Activated B cell treated with CpG ODN at 0.5 μM for 24 hours (primary cell): ENCODE data around the gene RASSF9. TPM values are rescaled to one million over a fixed set of nuclear protein-coding genes. Genes with fewer than 3 reads are reported as not detected.

Experiments
- ATAC-seq: fragments of 200-7000 bp; cut with Tn5 transposase; one replicate; pipeline ENCODE4 v1.10.0; 2021; ENCODE audit warnings: low read depth, mild to moderate bottlenecking, moderate library complexity
- CTCF ChIA-PET: fragments of 350-600 bp; sonication (Branson Sonifier 250); formaldehyde crosslinking; loops from one replicate; lab custom pipeline; 2021; ENCODE audit warnings: antibody characterized with exemption; lab: Charles Lee
- POLR2A ChIA-PET: fragments of 350-600 bp; sonication (Branson Sonifier 250); formaldehyde crosslinking; loops from one replicate; lab custom pipeline; 2021; ENCODE audit warnings: antibody characterized with exemption; lab: Charles Lee
- DNase-seq: peaks from one replicate; pipeline ENCODE4 v3.0.0; 2022
- H3K27ac Mint-ChIP-seq: one replicate; pipeline ENCODE4 v1.8.0; 2020; ENCODE audit warnings: mixed read lengths
- H3K27me3 Mint-ChIP-seq: one replicate; pipeline ENCODE4 v1.8.0; 2021; ENCODE audit warnings: mixed read lengths
- H3K36me3 Mint-ChIP-seq: one replicate; pipeline ENCODE4 v1.8.0; 2021; ENCODE audit warnings: low read depth, mixed read lengths
- H3K4me1 Mint-ChIP-seq: one replicate; pipeline ENCODE4 v1.8.0; 2021; ENCODE audit warnings: mixed read lengths
- H3K4me3 Mint-ChIP-seq: one replicate; pipeline ENCODE4 v1.8.0; 2020; ENCODE audit warnings: mild to moderate bottlenecking, mixed read lengths
- H3K9me3 Mint-ChIP-seq: one replicate; pipeline ENCODE4 v1.8.0; 2020; ENCODE audit warnings: mixed read lengths
- intact Hi-C: fragments of 100-400 bp; cut with micrococcal nuclease; formaldehyde crosslinking; loops from one replicate; pipeline ENCODE4 v1.15.1; 2024
- total RNA-seq: library from RNA; stranded (reverse); gene quantifications from 2 replicates; pipeline ENCODE4 v1.2.3, GENCODE V29; 2022
- TF ChIP-seq, protein P1 (sequence below): fragments of 200-600 bp; IDR thresholded peaks from one replicate; pipeline ENCODE4 v1.8.0; 2022; ENCODE audit warnings: antibody characterized with exemption, mild to moderate bottlenecking

RASSF9 gene
- total RNA-seq, 1 donor from 2014 or later, result not detected

DNA sequence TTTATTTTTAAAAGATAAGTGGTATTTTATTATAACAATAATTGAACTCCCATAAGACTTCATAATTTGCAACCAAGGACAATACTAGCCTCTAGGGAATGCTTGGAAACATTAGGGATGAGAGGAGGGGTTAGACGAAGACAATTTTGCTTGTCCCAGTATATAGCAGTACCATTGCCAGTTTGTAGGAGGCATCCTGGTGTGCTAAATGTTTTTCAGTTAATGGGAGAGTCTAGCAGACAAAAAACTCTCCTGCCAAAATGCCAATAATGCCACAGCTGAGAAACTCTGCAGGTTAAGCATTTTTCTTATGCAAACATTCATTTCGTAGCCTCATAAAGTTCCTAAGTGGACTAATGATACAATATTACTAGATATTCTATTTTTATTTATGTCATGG, 38.1 kb downstream of the RASSF9 start:
- ChIA-PET CTCF (no interaction called here), POLR2A (no interaction called here)
- H3K36me3 Mint-ChIP-seq, result no peaks in the 10 kb centered on the region
- TF ChIP-seq, protein P1, sequence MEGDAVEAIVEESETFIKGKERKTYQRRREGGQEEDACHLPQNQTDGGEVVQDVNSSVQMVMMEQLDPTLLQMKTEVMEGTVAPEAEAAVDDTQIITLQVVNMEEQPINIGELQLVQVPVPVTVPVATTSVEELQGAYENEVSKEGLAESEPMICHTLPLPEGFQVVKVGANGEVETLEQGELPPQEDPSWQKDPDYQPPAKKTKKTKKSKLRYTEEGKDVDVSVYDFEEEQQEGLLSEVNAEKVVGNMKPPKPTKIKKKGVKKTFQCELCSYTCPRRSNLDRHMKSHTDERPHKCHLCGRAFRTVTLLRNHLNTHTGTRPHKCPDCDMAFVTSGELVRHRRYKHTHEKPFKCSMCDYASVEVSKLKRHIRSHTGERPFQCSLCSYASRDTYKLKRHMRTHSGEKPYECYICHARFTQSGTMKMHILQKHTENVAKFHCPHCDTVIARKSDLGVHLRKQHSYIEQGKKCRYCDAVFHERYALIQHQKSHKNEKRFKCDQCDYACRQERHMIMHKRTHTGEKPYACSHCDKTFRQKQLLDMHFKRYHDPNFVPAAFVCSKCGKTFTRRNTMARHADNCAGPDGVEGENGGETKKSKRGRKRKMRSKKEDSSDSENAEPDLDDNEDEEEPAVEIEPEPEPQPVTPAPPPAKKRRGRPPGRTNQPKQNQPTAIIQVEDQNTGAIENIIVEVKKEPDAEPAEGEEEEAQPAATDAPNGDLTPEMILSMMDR, result no peak
- ATAC-seq (no peak), DNase-seq (no peak)
- no peaks in the 10 kb centered on the region for H3K4me1 Mint-ChIP-seq
- intact Hi-C loops, result no loop called here
- no peaks in the 10 kb centered on the region for H3K27me3 Mint-ChIP-seq
- H3K9me3 Mint-ChIP-seq, result no peaks in the 10 kb centered on the region
- no peak overlapping the region for H3K4me3 Mint-ChIP-seq
- H3K27ac Mint-ChIP-seq, result no peak overlapping the region

DNA sequence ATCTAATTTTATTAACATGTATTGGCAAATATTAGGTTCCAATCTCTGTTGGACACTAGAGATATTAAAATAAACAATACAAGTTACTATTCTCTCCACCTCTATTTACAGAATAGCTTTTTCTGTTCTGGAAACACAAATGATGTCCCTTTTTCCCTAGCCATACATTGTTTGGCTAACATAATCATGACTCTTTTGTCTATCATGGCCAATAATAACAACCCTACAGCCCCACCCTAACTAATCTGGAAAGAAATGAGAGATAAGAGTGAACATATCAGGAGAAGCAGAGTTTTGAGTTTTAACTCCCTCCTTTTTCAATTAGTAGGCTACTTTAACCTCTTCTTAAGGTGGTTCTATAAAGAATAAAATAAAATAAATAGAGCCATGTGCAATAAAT, 40.2 kb downstream of the RASSF9 start:
- no peaks in the 10 kb centered on the region for H3K36me3 Mint-ChIP-seq
- CTCF ChIA-PET, result no interaction called here
- no peaks in the 10 kb centered on the region for H3K27me3 Mint-ChIP-seq
- TF ChIP-seq, protein P1, result no peak
- no peak overlapping the region for H3K4me3 Mint-ChIP-seq
- no peaks in the 10 kb centered on the region for H3K9me3 Mint-ChIP-seq
- intact Hi-C loops, result no loop called here
- POLR2A ChIA-PET, result no interaction called here
- no peaks in the 10 kb centered on the region for H3K4me1 Mint-ChIP-seq
- no peak overlapping the region for H3K27ac Mint-ChIP-seq
- ATAC-seq, result no peak
- no peak for DNase-seq

DNA sequence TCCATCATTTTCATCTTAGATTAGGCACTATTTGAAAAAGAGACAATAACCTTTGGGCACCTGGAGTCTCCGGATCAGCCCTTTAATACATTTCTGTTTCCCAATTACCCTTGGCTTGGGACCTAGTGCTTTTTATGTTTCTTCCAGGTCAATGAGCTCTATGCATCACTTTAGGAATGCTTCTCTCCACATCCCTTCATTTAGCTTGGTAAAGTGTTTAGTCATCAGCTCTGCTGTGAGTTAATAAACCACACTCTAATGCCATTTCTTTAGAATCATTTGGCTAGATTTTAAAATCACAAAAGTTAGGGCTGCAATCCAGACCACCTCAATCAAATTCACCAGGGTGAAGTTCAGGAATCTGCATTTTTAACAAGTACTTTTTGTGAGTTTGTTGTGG, 41.7 kb downstream of the RASSF9 start:
- no peak overlapping the region for H3K4me3 Mint-ChIP-seq
- intact Hi-C loops, result no loop called here
- H3K4me1 Mint-ChIP-seq, result no peaks in the 10 kb centered on the region
- ChIA-PET POLR2A (no interaction called here), CTCF (interaction anchor here (1.0 kb wide), 1 partner anchor 20 kb away, joined by 3 read pairs; no protein-coding TSS in a partner anchor)
- no peaks in the 10 kb centered on the region for H3K36me3 Mint-ChIP-seq
- no peak for DNase-seq
- no peaks in the 10 kb centered on the region for H3K9me3 Mint-ChIP-seq
- ATAC-seq, result no peak
- H3K27me3 Mint-ChIP-seq, result no peaks in the 10 kb centered on the region
- TF ChIP-seq, protein P1, result no peak
- no peak overlapping the region for H3K27ac Mint-ChIP-seq

DNA sequence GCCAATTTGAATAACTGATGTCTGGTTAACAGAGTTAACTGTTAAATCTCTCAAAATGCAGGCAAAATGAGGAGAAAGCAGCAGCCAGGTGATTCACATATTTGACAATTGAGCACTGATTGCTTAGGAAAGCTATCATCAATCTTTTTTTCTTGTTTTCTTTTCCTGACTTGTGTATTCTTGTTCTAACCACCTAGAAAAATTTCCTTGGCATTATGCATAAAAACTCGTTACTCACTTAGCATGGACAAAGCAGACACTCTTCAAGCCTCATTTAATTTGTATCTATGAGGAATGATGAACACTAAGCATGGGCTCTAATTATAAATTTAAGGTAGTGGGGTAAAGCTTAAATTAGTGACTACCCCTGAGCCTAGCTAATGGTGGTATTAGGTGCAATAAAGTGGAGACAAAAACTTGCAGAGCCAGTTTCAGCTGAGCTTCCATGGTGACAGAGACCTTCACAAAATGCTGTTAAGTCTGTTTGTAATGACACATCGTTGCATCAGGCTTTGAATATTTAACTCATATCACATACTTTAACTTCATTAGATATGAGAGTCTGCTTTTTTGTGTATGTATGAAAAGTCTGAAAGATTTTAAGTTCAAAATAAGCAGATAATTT, 52.0 kb downstream of the RASSF9 start:
- ATAC-seq, result no peak
- Mint-ChIP-seq H3K27ac (no peak overlapping the region), H3K4me1 (no peaks in the 10 kb centered on the region), H3K4me3 (no peak overlapping the region), H3K9me3 (no peaks in the 10 kb centered on the region), H3K27me3 (no peaks in the 10 kb centered on the region), H3K36me3 (no peaks in the 10 kb centered on the region)
- intact Hi-C loops, result no loop called here
- ChIA-PET CTCF (no interaction called here), POLR2A (no interaction called here)
- no peak for DNase-seq
- TF ChIP-seq, protein P1, result no peak

DNA sequence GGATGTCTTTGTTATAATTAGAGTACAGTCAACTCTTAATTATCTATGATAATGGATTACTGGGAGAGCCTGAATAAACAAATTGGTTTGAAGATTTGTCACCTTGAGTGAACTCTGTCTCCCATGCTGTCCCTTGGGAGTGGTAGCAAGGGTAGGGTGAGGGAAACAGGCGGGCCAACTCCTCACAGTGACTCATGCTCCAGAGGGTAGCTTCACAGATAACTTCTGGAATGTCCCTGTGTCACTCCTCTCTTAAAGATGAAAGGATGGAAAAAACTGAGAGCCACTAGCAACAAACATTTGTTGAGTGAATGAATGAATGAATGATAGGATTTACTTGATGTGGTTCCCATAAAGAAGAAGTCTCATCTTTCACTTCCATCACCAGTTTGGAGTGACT, 53.5 kb downstream of the RASSF9 start:
- ATAC-seq (no peak), DNase-seq (no peak)
- H3K9me3 Mint-ChIP-seq, result no peaks in the 10 kb centered on the region
- POLR2A ChIA-PET, result no interaction called here
- CTCF ChIA-PET, result no interaction called here
- H3K4me1 Mint-ChIP-seq, result no peaks in the 10 kb centered on the region
- H3K4me3 Mint-ChIP-seq, result no peak overlapping the region
- H3K27me3 Mint-ChIP-seq, result no peaks in the 10 kb centered on the region
- H3K36me3 Mint-ChIP-seq, result no peaks in the 10 kb centered on the region
- intact Hi-C loops, result no loop called here
- TF ChIP-seq, protein P1, result no peak
- H3K27ac Mint-ChIP-seq, result no peak overlapping the region
